Measurements from ENCODE around the gene PTPRCAP.

- TF ChIP-seq CTCF (conservative IDR thresholded peaks at IDR 0.05; ENCODE audit: low read length) (no peak), EZH2phosphoT487 (IDR thresholded peaks at IDR 0.05; ENCODE audit: borderline replicate concordance) (no peak)
Measured at GRCh38 chr11:67408437-67409200, 28.9 kb downstream of the PTPRCAP start.

Measured in Loucy (cell line).